Measurements from ENCODE around the gene SFSWAP.

SFSWAP gene

GRCh38 chr12:131751335-131751734, 40.4 kb downstream of the SFSWAP start:
- Histone ChIP-seq H3K9ac (ENCODE audit: low read depth, low read length) (no peak overlapping the region), H3K27ac (ENCODE audit: low read depth, low read length) (no peak overlapping the region), H3K4me1 (ENCODE audit: control insufficient read depth, insufficient read depth, low read length) (peaks cover 16% of the 10 kb centered on the region), H3K27me3 (ENCODE audit: control insufficient read depth, insufficient read depth, low read length) (no peaks in the 10 kb centered on the region), H3K36me3 (ENCODE audit: control insufficient read depth, insufficient read depth, low read length) (peaks cover 59% of the 10 kb centered on the region), H3K9me3 (ENCODE audit: control insufficient read depth, insufficient read depth, low read length) (no peaks in the 10 kb centered on the region), H3K4me3 (ENCODE audit: low read depth, low read length) (no peak overlapping the region)

DNA sequence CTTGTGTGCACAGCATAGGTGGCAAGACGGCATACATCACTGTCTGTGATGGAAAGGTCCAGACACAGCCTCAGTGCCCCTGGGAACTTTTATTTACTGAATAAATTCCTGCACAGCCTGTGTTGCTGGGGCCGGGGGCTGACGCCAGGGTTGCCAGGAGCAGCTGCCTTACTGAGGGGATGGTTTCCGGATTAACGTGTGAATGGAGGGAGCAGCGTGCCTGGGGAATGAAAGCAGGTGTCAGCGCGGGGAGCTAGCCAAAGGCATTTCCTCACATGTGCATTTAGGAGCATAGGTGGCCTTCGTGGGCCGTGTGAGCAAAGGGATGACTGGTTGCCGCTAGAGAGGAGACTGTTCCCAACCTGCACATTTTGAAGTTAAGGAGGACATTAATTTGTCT, 41.6 kb downstream of the SFSWAP start:
- Histone ChIP-seq H3K4me1 (ENCODE audit: control insufficient read depth, insufficient read depth, low read length) (peaks cover 16% of the 10 kb centered on the region), H3K36me3 (ENCODE audit: control insufficient read depth, insufficient read depth, low read length) (peaks cover 66% of the 10 kb centered on the region), H3K27me3 (ENCODE audit: control insufficient read depth, insufficient read depth, low read length) (no peaks in the 10 kb centered on the region), H3K9ac (ENCODE audit: low read depth, low read length) (no peak overlapping the region), H3K4me3 (ENCODE audit: low read depth, low read length) (no peak overlapping the region), H3K9me3 (ENCODE audit: control insufficient read depth, insufficient read depth, low read length) (no peaks in the 10 kb centered on the region), H3K27ac (ENCODE audit: low read depth, low read length) (no peak overlapping the region)

DNA sequence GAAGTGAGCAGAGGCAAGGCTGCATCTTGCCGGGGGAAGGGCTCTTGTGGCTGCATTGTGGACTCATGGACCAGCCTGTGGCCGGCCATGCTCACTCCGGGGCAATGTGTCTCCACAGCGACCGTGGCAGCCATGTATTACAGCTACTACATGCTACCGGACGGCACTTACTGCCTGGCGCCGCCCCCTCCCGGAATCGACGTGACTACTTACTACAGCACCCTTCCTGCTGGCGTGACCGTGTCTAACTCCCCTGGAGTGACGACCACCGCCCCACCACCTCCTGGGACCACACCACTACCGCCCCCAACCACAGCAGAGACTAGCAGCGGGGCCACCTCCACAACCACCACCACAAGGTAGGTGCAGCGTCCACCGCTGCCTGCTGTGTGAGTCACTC, 42.1 kb downstream of the SFSWAP start:
- Histone ChIP-seq H3K4me1 (ENCODE audit: control insufficient read depth, insufficient read depth, low read length) (peaks cover 16% of the 10 kb centered on the region), H3K27me3 (ENCODE audit: control insufficient read depth, insufficient read depth, low read length) (no peaks in the 10 kb centered on the region), H3K9me3 (ENCODE audit: control insufficient read depth, insufficient read depth, low read length) (no peaks in the 10 kb centered on the region), H3K27ac (ENCODE audit: low read depth, low read length) (no peak overlapping the region), H3K4me3 (ENCODE audit: low read depth, low read length) (no peak overlapping the region), H3K9ac (ENCODE audit: low read depth, low read length) (no peak overlapping the region), H3K36me3 (ENCODE audit: control insufficient read depth, insufficient read depth, low read length) (peaks cover 66% of the 10 kb centered on the region)

- Histone ChIP-seq H3K27ac (ENCODE audit: low read depth, low read length) (no peak overlapping the region), H3K4me3 (ENCODE audit: low read depth, low read length) (no peak overlapping the region), H3K27me3 (ENCODE audit: control insufficient read depth, insufficient read depth, low read length) (no peaks in the 10 kb centered on the region), H3K4me1 (ENCODE audit: control insufficient read depth, insufficient read depth, low read length) (peaks cover 16% of the 10 kb centered on the region), H3K36me3 (ENCODE audit: control insufficient read depth, insufficient read depth, low read length) (peaks cover 68% of the 10 kb centered on the region), H3K9me3 (ENCODE audit: control insufficient read depth, insufficient read depth, low read length) (no peaks in the 10 kb centered on the region), H3K9ac (ENCODE audit: low read depth, low read length) (no peak overlapping the region)
Measured at GRCh38 chr12:131753757-131754156, 42.9 kb downstream of the SFSWAP start.

DNA sequence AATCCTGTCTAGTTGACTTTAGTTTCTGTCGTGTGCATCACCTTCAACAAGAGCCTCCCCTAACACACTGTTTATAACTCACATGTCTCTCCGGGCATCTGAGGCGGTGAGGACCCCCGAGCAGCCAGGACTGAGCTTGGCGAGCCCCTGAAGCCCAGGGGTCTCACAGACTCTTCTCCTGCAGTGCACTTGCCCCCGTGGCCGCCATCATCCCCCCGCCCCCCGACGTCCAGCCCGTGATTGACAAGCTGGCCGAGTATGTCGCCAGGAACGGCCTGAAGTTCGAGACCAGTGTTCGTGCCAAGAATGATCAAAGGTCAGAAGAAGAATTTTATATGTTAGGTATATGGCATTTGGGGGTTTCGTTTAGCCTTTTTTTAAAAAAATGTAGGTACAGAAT, 43.3 kb downstream of the SFSWAP start:
- Histone ChIP-seq H3K9ac (ENCODE audit: low read depth, low read length) (no peak overlapping the region), H3K27ac (ENCODE audit: low read depth, low read length) (no peak overlapping the region), H3K4me3 (ENCODE audit: low read depth, low read length) (no peak overlapping the region), H3K4me1 (ENCODE audit: control insufficient read depth, insufficient read depth, low read length) (peaks cover 16% of the 10 kb centered on the region), H3K36me3 (ENCODE audit: control insufficient read depth, insufficient read depth, low read length) (peaks cover 69% of the 10 kb centered on the region), H3K27me3 (ENCODE audit: control insufficient read depth, insufficient read depth, low read length) (no peaks in the 10 kb centered on the region), H3K9me3 (ENCODE audit: control insufficient read depth, insufficient read depth, low read length) (no peaks in the 10 kb centered on the region)

GRCh38 chr12:131755305-131756113, 44.6 kb downstream of the SFSWAP start:
- Histone ChIP-seq H3K27ac (ENCODE audit: low read depth, low read length) (no peak overlapping the region), H3K4me3 (ENCODE audit: low read depth, low read length) (no peak overlapping the region), H3K4me1 (ENCODE audit: control insufficient read depth, insufficient read depth, low read length) (peaks cover 16% of the 10 kb centered on the region), H3K36me3 (ENCODE audit: control insufficient read depth, insufficient read depth, low read length) (peaks cover 72% of the 10 kb centered on the region), H3K9me3 (ENCODE audit: control insufficient read depth, insufficient read depth, low read length) (no peaks in the 10 kb centered on the region), H3K27me3 (ENCODE audit: control insufficient read depth, insufficient read depth, low read length) (no peaks in the 10 kb centered on the region), H3K9ac (ENCODE audit: low read depth, low read length) (no peak overlapping the region)

GRCh38 chr12:131756441-131756840, 45.6 kb downstream of the SFSWAP start:
- Histone ChIP-seq H3K4me1 (ENCODE audit: control insufficient read depth, insufficient read depth, low read length) (peaks cover 13% of the 10 kb centered on the region), H3K27me3 (ENCODE audit: control insufficient read depth, insufficient read depth, low read length) (no peaks in the 10 kb centered on the region), H3K9me3 (ENCODE audit: control insufficient read depth, insufficient read depth, low read length) (no peaks in the 10 kb centered on the region), H3K27ac (ENCODE audit: low read depth, low read length) (no peak overlapping the region), H3K9ac (ENCODE audit: low read depth, low read length) (no peak overlapping the region), H3K36me3 (ENCODE audit: control insufficient read depth, insufficient read depth, low read length) (peaks cover 80% of the 10 kb centered on the region), H3K4me3 (ENCODE audit: low read depth, low read length) (no peak overlapping the region)

DNA sequence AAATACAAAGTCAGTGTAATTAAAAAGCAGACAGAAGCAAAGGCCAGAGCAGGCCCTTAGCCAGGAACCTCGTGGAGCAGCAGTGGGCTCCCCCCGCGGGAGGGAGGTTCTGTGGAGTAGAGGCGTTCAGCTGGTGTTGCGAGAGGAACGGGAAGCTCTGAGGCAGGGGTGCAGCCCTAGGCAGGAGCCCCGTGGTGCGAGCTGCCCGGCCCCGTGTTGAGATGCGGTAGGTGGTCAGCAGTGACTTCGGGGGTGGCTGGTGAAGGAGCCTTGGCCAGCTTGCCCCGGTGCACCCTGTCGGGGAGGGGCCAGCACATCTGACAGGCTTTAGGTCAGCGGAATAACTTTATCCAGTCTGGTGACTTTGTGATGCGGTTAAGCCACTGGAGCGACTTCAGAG, 46.2 kb downstream of the SFSWAP start:
- no peak overlapping the region for H3K9ac ChIP-seq (ENCODE audit: low read depth, low read length)
- H3K9me3 ChIP-seq (ENCODE audit: control insufficient read depth, insufficient read depth, low read length): no peaks in the 10 kb centered on the region
- no peaks in the 10 kb centered on the region for H3K27me3 ChIP-seq (ENCODE audit: control insufficient read depth, insufficient read depth, low read length)
- H3K36me3 ChIP-seq (ENCODE audit: control insufficient read depth, insufficient read depth, low read length): peaks cover 82% of the 10 kb centered on the region
- no peak overlapping the region for H3K27ac ChIP-seq (ENCODE audit: low read depth, low read length)
- H3K4me3 ChIP-seq (ENCODE audit: low read depth, low read length): no peak overlapping the region
- H3K4me1 ChIP-seq (ENCODE audit: control insufficient read depth, insufficient read depth, low read length): peaks cover 7% of the 10 kb centered on the region

DNA sequence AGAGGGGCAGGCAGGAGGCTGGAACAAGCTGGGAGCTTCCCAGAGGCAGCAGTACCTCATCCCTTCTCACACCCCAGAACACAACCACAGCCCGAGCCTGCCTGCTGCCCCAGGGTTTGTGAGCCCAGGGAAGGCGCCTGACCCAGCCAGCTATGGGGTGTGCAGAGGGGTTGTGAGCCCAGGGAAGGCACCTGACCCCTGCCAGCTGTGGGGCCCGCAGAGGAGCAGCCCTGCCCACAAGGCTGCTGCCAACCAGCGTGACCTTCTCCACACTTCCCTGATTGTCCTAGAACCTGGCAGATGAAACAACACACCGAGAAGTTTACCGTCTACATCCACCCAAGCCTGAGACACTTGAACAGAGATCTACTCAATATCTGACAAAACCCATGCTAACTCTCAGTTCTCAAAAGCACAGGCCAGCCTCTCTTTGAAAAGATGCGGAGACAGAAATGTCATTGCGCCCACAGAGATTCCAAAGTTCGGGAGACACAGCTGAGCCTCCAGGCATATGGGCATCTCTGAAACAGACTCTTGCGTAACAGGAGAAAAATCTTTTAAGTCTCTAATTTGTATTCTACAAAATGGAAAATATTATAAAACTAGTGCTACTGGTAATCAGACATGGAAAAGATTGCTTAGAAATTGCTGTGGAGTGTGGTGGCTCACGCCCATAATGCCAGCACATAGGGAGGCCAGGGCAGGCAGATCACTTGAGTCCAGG, 47.3 kb downstream of the SFSWAP start:
- Histone ChIP-seq H3K4me1 (ENCODE audit: control insufficient read depth, insufficient read depth, low read length) (no peaks in the 10 kb centered on the region), H3K9me3 (ENCODE audit: control insufficient read depth, insufficient read depth, low read length) (no peaks in the 10 kb centered on the region), H3K27me3 (ENCODE audit: control insufficient read depth, insufficient read depth, low read length) (no peaks in the 10 kb centered on the region), H3K4me3 (ENCODE audit: low read depth, low read length) (no peak overlapping the region), H3K9ac (ENCODE audit: low read depth, low read length) (no peak overlapping the region), H3K36me3 (ENCODE audit: control insufficient read depth, insufficient read depth, low read length) (peaks cover 80% of the 10 kb centered on the region), H3K27ac (ENCODE audit: low read depth, low read length) (no peak overlapping the region)

DNA sequence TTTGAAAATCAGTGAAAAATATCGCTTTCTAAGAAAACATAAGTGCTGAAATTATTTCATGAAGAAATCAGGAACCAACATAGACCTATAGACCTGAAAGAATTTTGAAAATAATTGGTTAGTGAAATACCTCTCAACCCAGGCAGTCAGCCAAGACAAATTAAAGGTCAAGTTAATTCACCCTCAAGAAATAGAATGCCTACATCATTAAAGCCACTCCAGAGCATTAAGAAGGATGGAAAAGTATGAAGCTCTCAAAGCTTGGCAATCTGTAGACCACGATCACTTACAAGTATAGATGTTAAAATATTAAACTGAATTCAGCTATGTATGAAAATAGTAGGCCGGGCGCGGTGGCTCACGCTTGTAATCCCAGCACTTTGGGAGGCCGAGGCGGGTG, 48.3 kb downstream of the SFSWAP start:
- Histone ChIP-seq H3K27me3 (ENCODE audit: control insufficient read depth, insufficient read depth, low read length) (no peaks in the 10 kb centered on the region), H3K36me3 (ENCODE audit: control insufficient read depth, insufficient read depth, low read length) (peaks cover 75% of the 10 kb centered on the region), H3K4me1 (ENCODE audit: control insufficient read depth, insufficient read depth, low read length) (no peaks in the 10 kb centered on the region), H3K9ac (ENCODE audit: low read depth, low read length) (no peak overlapping the region), H3K4me3 (ENCODE audit: low read depth, low read length) (no peak overlapping the region), H3K9me3 (ENCODE audit: control insufficient read depth, insufficient read depth, low read length) (no peaks in the 10 kb centered on the region), H3K27ac (ENCODE audit: low read depth, low read length) (no peak overlapping the region)

DNA sequence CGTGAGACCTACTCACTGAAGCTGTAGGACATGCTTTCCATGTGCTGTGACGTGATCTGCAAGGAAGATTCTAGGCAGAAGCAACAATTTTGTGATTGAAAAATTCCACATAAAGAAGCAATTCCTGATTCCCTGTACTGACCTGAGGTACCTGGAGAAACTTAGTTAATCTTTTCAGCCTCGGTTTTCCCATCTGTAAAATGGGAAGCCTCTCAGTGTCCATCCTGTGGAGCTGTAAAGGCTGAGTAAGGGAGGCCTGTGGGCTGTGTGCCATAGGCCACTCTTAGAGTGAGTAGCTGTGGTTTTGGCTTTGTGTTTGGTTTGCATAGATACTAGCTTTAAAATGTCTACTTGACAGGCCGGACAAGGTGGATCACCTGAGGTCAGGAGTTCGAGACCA, 50.7 kb downstream of the SFSWAP start:
- Histone ChIP-seq H3K4me3 (ENCODE audit: low read depth, low read length) (no peak overlapping the region), H3K9me3 (ENCODE audit: control insufficient read depth, insufficient read depth, low read length) (no peaks in the 10 kb centered on the region), H3K27me3 (ENCODE audit: control insufficient read depth, insufficient read depth, low read length) (no peaks in the 10 kb centered on the region), H3K4me1 (ENCODE audit: control insufficient read depth, insufficient read depth, low read length) (no peaks in the 10 kb centered on the region), H3K36me3 (ENCODE audit: control insufficient read depth, insufficient read depth, low read length) (peaks cover 81% of the 10 kb centered on the region), H3K27ac (ENCODE audit: low read depth, low read length) (no peak overlapping the region), H3K9ac (ENCODE audit: low read depth, low read length) (no peak overlapping the region)

Data from HUES48 (cell line).